Body of pancreas (tissue), 4 donors: ENCODE results near the gene ANO2.

Source experiments
- CTCF ChIP-seq, 7 experiments: fragments of 450-650 bp in 4 of 7; fragments of 200-600 bp in 3 of 7; sonication (generic) in 3 of 7; IDR thresholded peaks; one replicate each; pipeline ENCODE4 v1.5.1; 2016 to 2019; ENCODE audit warnings: antibody characterized with exemption in 7 of 7
- POLR2A ChIP-seq, 3 donors: fragments of 450-650 bp; IDR thresholded peaks; one replicate each; pipeline ENCODE4 v1.6.1; 2016; ENCODE audit warnings: antibody characterized with exemption in 3 of 3, mild to moderate bottlenecking in 2 of 3

DNA sequence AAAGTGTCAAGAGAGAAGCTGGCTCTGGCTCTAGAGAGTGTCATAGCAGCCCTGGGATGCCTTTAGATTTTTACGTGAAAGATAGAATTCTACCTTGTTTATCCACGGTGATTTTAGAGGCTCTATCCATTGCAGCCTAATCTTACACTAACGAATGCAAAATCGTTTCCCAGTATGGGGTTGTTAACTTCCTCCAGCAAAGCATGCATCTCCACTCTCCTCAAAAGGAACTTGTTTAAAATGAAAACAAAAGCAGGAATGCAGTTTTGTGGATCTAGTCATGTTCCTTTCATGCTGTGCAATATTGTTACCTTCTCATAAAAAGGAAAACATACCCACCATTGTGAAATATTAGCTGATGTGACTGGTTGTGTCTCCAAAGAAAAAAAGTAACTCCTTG is 88.4 kb downstream of the ANO2 start:
- TF ChIP-seq CTCF (IDR thresholded peaks at IDR 0.05) (no peak), POLR2A (IDR thresholded peaks at IDR 0.05) (no peak)
